LHCN-M2 (cell line): ENCODE measurements around the gene METRNL. TPM values are rescaled to one million over a fixed set of nuclear protein-coding genes. Genes with fewer than 3 reads are reported as not detected.
"Not testable (repeated sequence)": the region's sequence is repeated elsewhere in the genome, so short reads cannot be mapped to it uniquely, and the experiment has no call there.

Source experiments
- DNase-seq: peaks from one replicate; pipeline ENCODE4 v3.0.0-alpha.2; 2012; ENCODE audit warnings: low read depth
- total RNA-seq: library from RNA; depleted of rRNA; stranded (reverse); fragments of >200 nt; gene quantifications from 2 replicates; pipeline ENCODE4 v1.2.3, GENCODE V29; 2014

Gene METRNL
- total RNA-seq, 1 experiment from 2014 or later = 32.7 TPM

DNA sequence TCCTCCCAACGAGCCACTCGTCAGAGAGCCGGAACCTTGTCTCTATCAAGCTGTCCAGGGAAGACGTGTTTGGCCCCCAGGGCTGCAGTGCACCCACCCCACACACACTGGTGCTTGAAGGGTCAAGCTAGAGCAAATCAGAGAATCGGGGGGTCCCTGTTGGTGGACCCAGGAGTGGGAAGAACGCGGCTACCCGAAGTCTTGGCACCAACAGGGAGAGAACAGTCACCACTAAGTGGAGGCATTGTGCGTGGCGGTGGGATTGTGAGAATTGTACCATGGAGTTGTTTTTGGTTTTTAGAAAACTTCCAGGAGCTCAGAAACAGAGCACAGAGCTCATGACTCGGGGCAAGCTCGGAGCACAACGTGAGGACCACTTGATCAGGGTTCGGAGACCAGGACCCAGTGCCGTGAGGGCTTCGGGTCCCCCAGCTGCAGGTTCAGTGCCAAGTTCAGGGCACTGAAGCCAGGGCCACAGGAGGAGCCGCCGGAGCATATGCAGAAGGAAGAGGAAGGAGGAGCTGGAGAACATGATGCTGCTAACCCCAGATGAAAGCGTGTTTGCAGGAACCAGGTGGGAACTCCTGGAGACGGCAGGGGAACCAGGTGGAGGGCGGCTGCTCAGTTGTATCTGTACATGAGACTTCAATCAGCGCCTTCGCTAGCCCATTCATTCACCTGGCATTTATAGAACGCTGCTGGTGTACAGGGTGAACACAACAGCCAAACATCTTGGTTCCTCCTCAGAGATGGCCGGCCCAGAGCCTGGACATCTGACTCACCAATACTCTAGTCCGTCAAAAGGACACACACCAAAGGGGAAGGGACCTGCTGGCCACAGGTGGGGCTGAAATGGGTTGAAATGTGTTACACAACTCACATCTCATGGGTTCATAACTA lies 42.8 kb downstream of the METRNL start:
- DNase-seq = no peak

DNA sequence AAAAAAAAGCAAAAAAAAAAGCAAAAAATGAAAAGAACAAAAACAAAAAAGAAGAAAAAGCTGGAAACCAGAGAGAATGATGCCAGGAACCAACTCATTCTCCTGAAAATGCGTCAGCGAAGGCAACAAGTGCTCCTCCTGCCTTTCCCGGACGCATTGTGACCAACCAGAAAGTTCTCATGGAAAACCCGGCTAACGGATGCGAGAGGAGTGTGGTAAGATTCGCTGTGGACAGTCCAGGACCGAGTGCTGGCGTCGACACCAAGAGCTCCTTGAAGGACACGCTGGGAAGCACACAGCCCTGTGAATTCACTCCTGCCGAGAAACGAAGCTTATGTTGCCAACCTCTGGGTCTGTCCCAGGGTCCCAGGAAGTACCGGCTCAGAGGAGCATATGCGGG lies 43.4 kb downstream of the METRNL start:
- DNase-seq = peak; percentile 39

- no peak for DNase-seq
Observed at GRCh38 chr17:83123896-83124801, 44.7 kb downstream of the METRNL start.

DNA sequence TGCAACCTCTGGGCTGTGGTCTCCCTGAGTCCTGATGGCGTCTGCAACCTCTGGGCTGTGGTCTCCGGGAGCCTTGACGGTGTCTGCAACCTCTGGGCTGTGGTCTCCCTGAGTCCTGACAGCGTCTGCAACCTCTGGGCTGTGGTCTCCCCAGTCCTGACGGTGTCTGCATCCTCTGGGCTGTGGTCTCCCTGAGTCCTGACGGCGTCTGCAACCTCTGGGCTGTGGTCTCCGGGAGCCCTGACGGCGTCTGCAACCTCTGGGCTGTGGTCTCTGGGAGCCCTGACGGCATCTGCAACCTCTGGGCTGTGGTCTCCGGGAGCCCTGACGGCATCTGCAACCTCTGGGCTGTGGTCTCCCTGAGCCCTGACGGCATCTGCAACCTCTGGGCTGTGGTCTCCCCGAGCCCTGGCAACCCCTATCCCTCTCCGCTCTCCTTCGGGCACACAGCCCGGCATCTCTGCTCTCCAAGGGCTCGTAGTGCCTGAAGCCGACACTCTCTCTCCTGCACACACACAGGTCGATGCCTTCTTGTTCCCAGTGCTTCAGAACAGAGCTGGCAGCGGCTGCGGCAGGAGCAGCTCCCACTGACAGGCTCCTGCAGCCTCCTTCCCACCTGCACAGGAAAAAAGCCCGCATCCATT lies 45.6 kb downstream of the METRNL start:
- DNase-seq = no peak

DNA sequence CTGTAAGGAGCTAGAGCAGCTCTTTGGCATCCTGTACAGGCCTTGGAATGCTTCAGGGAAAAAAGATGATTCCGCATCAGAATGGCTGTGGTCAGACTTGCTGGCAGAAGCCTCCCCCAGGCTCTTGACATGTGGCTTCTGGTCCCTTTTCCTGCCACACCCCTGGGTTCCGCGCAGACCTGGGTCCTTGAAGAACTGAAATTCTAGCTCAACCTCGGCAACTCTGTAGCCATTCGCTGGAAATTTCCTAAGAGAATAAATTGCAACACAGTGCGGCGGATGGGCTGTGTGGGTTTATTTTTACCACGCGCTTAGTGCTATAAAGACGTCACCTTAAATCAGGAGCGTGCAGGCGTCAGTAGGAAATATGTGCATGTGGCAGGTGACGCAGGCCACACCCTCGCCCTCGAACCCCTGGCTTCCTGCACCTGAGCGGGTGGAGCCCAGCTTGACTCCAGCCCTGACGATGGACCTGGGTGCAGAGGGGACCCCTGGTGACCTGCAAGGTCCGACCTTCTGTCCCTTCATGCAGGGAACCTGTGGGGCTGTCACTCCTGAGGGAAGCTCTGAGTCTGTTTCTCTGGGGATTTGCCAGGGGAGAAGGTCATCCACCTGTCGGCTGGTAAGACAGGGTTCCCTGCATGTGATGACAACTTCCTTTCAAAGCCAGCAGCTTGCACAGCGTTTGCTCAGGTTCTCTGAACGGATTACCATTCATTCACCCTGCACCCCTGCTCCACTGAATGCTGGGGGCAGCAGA lies 46.3 kb downstream of the METRNL start:
- DNase-seq = no peak

DNA sequence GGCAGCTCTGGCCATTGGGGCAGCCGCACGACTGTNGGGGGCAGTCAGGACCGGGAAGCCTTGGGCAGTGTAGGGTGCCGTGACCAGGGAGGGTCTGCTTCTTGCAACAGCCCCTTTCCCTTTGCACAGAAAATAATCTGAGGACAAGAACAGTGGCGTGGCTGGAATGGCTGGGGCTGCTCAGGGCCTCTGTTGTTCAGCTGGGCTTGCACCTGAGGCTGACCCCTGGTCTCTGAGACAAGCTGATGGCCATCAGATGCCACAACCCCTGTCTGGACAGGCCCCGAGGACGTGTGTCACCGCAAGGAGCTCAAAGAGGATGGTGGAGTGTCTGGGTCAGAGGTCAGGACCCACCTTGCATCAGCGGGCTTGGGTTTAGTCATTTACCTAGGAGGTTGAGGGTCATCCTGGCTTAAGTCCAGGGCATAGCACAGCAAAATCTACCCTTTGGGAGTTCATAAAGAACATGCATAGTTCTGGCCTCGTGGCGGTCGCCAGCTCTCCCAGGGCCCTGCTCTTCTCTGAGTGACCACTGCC lies 46.9 kb downstream of the METRNL start:
- DNase-seq = no peak

- no peak for DNase-seq
Observed at GRCh38 chr17:83127431-83128160, 48.2 kb downstream of the METRNL start.

GRCh38 chr17:83128306-83129240 lies 49.2 kb downstream of the METRNL start:
- DNase-seq = no peak

DNA sequence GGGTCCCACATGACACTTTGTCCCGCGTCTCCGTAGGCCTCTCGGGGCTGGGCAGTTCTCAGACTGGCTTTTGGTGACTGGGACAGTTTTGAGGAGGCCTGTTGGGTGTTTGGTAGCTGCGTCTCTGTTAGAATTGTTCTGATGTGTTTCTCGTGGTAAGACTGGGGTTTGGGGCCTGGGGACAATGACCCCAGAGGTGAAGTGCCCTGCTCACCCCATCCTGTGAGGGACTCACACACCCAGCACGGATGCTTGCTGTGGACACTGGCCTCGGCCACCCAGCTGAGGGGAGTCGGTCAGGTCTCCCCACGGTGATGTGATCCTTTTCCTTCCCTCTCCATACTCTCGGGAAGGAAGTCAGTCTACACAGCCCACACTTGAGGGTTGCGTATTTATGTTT lies 50.3 kb downstream of the METRNL start:
- DNase-seq = no peak

GRCh38 chr17:83131401-83132011 lies 52.1 kb downstream of the METRNL start:
- DNase-seq = no peak

- no peak for DNase-seq
Observed at GRCh38 chr17:83132251-83133081, 53.1 kb downstream of the METRNL start.

DNA sequence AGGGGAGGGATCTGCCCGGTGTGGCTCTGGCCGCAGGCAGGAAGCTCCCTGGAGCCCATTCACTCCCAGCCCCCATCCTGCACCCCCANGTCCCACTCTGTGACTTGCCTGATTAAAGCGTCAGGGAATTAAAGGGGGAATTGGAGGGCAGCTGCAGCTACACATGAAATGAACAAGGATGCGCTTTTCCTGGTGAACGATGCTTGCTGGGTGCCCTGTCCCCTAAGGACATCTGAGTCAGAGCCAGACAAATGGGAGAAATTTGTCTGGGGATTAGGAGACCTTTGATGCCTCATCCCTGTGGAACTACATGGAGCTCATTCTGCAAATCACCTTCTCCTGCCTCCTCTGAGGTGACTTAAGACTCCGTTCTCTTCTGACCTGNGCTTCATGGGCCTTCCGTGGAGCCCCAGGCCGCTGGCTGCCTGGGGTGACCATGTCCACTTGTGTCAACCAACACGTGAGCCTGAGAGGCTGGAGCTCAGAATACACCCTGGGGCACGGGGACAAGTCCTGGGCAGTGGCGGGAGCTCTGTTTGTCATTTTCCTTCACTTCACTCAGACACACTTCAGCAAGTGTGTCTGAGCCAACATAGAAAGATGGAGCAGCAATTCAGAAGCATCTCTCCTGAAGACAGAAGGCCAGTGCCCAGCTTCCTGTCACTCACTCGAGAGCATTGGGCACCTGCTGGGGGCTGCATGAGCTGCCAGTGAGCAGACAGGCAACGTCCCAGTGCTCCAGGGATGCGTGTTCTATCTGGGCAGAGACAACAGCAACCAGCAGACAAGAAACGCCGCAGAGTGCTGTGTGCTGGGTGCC lies 54.1 kb downstream of the METRNL start:
- no peak for DNase-seq

GRCh38 chr17:83134456-83134855 lies 55.0 kb downstream of the METRNL start:
- DNase-seq = not testable (repeated sequence)

DNA sequence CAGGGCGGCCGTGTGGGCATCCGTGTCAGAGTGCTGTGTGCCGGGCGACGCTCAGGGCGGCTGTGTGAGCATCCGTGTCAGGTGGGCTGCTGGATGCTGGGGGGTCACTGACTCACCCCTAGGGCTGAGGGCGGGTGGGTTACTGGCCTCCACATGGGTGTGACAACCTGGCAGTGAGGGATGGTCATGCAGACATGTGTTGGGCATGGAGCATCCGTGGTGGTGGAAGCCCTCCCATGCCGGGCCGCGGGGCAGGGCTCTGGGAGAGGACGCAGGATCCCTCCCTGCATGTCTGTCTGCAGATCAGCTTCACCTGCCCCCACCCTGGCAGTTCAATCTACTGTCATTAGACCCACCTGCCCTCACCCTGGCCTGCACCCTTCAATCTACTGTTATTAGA lies 56.3 kb downstream of the METRNL start:
- no peak for DNase-seq

GRCh38 chr17:83136156-83136555 lies 56.7 kb downstream of the METRNL start:
- no peak for DNase-seq

- no peak for DNase-seq
Observed at GRCh38 chr17:83136931-83137330, 57.5 kb downstream of the METRNL start.

DNA sequence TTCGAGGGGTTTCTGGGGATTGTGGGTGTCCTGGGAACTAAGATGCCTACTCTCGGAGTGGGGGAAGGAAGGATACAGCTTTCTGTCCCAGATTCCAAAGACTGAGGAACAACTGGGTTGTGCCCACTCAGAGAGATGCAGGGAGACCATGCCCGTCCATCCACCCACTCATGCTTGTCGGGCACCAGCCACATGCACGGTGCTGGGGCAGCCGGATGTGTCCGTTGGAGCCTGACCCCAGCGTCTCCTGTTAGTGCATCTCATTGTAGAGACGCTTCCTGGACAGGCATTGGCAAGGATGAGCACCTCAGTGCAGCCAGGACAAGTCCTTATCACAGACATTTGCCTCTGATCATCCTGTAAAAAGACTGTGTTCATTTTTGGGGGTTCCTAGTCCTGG lies 58.1 kb downstream of the METRNL start:
- no peak for DNase-seq
